ENCODE data around the gene ARMH1.
A peak's percentile ranks its signal among the peaks of the same experiment; 100 is the strongest.

The ARMH1 gene

DNA sequence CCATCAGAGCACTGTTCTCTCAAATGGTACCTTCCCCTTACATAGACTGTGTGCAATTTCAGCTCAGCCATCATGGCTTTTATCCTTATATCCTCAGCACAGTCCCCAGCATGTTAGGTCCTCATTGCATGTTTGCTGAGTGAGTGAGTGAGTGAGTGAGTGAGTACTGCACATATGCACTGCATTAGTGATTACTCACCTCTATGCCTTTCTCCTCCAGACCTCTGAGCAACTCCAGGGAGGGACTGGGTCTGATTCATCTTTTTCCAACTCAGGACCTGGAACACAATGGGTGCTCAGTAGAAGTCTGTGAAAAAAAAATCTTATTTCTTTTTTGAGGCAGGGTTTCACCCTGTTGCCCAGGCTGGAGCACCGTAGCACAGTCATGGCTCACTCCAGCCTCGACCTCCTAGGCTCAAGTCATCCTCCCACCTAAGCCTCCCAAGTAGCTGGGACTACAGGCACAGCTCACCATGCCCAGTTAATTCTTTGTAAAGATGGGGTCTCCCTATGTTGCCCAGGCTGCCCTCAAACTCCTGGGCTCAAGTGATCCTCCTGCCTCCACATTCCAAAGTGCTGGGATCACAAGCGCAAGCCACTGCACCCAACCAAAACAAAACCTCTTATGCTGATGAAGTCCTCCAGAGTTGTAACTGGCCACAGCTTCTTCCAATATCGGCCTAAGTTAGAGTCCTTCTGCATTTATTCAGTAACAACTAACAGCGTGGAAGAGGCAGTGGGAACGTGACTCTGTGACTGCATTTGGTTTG is 32.8 kb downstream of the ARMH1 start:
- TF ChIP-seq, protein P1, sequence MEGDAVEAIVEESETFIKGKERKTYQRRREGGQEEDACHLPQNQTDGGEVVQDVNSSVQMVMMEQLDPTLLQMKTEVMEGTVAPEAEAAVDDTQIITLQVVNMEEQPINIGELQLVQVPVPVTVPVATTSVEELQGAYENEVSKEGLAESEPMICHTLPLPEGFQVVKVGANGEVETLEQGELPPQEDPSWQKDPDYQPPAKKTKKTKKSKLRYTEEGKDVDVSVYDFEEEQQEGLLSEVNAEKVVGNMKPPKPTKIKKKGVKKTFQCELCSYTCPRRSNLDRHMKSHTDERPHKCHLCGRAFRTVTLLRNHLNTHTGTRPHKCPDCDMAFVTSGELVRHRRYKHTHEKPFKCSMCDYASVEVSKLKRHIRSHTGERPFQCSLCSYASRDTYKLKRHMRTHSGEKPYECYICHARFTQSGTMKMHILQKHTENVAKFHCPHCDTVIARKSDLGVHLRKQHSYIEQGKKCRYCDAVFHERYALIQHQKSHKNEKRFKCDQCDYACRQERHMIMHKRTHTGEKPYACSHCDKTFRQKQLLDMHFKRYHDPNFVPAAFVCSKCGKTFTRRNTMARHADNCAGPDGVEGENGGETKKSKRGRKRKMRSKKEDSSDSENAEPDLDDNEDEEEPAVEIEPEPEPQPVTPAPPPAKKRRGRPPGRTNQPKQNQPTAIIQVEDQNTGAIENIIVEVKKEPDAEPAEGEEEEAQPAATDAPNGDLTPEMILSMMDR (conservative IDR thresholded peaks at IDR 0.05; ENCODE audit: low read depth, low read length): no peak
- H3K4me3 ChIP-seq (ENCODE audit: low read length): no peak overlapping the region

DNA sequence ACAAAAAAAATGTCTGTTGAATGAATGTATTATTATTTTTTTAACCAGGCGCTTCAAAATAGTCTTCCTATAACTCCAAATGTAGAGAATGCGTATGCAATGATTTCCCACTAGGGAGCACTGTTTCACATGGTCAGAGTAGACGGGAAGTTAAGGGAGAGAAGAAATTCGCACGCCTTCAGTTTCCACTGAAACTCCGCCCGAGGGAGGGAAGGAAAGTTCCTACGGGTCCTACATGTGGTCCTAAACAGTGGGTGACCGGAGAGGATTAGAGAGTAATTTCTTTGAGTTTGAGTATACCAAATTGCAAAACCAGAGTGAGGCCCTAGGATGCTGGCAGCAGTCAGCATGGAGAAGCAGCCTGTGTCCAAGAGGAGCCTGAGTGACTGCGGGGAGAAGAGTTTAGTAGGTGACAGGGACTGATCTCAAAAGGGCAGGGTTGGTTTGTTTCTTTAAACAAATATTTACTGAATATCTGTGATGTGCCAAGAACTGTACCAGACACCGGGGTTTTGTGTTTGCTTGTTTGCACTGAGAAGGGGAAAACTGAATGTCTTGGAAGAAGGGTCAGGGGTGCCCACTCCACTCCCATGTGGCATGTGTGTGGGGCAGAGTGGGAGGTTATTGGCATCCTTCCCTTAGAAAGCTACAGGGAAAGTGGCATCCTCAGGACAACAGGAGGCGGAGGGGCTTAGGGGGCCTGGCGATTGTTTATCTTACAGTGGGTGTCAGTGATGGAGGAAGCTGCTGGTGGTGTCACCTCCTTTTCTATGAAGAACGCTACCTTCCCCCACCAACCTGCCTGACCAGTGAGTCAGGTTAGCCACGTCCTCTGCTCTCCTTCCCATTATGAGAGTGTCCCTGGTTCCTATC is 33.7 kb downstream of the ARMH1 start:
- no peak overlapping the region for H3K4me3 ChIP-seq (ENCODE audit: low read length)
- no peak for DNase-seq (ENCODE audit: low read depth)
- TF ChIP-seq, protein P1 (conservative IDR thresholded peaks at IDR 0.05; ENCODE audit: low read depth, low read length): peak; percentile 50

More for the DNA sequence above, 32.8 kb downstream of the ARMH1 start:
- DNase-seq (ENCODE audit: low read depth): peak; percentile 22

DNA sequence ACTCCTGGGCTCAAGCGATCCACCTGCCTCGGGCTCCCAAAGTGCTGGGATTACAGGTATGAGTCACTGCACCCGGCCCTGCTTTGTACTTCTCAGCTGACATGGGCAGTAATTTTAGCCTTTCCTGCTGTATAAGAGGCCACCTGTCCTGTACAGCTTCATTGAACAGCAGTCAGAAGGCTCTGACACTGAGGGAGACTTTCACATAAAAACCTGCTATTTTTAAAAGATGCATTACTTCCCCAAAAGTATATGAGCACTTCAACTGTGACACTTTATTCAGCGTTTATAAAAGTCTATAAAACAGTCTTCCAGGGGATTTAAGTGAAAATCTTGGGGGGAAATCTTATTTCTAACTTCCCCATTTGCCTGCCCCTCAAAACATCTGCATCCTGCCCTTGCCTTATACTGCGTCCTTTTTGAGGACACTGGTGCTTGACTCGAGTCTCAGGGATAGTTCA is 38.8 kb downstream of the ARMH1 start:
- DNase-seq (ENCODE audit: low read depth): no peak
- H3K4me3 ChIP-seq (ENCODE audit: low read length): no peak overlapping the region
- TF ChIP-seq, protein P1 (conservative IDR thresholded peaks at IDR 0.05; ENCODE audit: low read depth, low read length): no peak

DNA sequence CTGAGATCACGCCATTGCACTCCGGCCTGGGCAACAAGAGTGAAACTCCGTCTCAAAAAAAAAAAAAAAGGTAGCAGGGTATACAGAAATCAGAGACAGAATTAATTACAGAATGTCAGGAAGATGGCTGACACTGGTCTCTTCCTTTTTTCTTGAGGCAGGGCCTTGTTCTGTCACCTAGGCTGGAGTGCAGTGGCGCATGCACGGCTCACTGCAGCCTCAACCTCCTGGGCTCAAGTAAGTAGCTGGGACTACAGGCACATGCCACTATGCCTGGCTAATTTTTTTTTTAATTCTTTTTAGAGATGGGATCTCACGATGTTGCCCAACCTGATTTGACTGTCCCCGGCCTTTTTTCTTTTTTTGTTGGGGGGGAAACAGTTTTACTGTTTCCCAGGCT is 40.0 kb downstream of the ARMH1 start:
- no peak overlapping the region for H3K4me3 ChIP-seq (ENCODE audit: low read length)

DNA sequence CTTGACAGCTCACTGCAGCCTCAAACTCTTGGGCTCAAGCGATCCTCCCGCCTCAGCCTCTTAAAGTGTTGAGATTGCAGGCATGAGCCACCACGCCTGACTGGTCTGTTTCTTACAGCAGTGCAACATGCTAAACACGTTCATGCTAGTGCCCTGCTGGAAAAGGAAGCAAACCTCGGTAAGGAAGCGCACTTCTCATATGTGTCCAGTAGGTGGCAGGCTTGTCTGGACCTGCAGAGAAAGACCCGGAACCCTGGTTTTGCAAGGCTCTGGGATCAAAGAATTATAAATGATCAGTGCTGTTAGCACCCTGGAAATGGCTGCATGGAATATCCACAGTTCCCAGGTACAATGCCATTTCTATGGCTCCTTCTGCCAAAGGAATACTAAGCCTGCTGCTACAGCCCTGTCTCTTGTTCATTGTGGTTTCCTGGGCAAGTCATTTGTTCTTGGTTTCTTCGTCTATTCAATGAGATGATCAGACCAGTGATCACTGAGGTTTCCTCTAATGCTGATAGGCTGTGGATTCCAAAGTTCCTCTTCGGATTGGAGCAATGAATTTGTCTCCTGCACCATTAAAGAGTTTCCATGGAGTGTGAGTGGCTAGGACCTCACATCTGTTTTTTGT is 40.5 kb downstream of the ARMH1 start:
- TF ChIP-seq, protein P1 (conservative IDR thresholded peaks at IDR 0.05; ENCODE audit: low read depth, low read length): peak; percentile 96
- DNase-seq (ENCODE audit: low read depth): peak; percentile 17
- no peak overlapping the region for H3K4me3 ChIP-seq (ENCODE audit: low read length)

More for the DNA sequence above, 40.0 kb downstream of the ARMH1 start:
- no peak for DNase-seq (ENCODE audit: low read depth)
- TF ChIP-seq, protein P1 (conservative IDR thresholded peaks at IDR 0.05; ENCODE audit: low read depth, low read length): no peak

DNA sequence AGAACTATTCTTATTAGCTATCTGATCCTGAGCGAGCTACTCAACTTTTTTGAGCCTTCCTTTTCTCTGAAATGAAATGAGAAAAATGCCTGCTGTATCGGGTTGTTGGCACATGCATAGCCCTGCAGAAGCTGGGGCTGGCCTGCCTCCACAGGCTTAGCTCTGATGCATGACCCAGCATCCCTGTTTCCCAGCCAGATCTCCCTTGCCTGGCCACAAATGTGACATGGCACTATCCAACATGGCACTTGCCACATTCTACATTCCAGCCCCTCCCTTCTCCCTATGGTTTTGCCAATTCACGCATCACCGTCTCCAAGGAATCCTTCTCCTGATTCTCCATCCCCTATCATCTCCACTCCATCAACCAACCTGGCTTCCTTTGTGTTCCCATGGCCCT is 42.6 kb downstream of the ARMH1 start:
- TF ChIP-seq, protein P1 (conservative IDR thresholded peaks at IDR 0.05; ENCODE audit: low read depth, low read length): no peak
- no peak overlapping the region for H3K4me3 ChIP-seq (ENCODE audit: low read length)
- no peak for DNase-seq (ENCODE audit: low read depth)

Data from retinal pigment epithelial cell (primary cell).